A549 (cell line): ENCODE results near the gene TXN2. TPM values are rescaled to one million over a fixed set of nuclear protein-coding genes. Genes with fewer than 3 reads are reported as not detected.
"Not testable (repeated sequence)": the region's sequence is repeated elsewhere in the genome, so short reads cannot be mapped to it uniquely, and the experiment has no call there.

Experiments
- ATAC-seq, 2 experiments: fragments of 200-7000 bp in 1 of 2; fragments of >200 bp in 1 of 2; cut with Nextera tagmentation in 1 of 2; cut with Tn5 transposase in 1 of 2; 3 replicates each; pipeline versions ENCODE4 v1.8.0 to v1.9.1; 2018 to 2020; ENCODE audit warnings: mild to moderate bottlenecking in 1 of 2, moderate library complexity in 1 of 2
- CTCF ChIA-PET: fragments of 300-600 bp; sonication (Branson Sonifier 250); formaldehyde crosslinking; extraction: SDS; loops from one replicate; lab custom pipeline; 2021; ENCODE audit warnings: antibody characterized with exemption, inconsistent platforms; lab: Yijun Ruan, JAX
- POLR2A ChIA-PET: fragments of 350-600 bp; formaldehyde crosslinking; extraction: SDS; loops from one replicate; lab custom pipeline; 2021; ENCODE audit warnings: antibody characterized with exemption, inconsistent platforms; lab: Yijun Ruan, JAX
- DNase-seq, 2 experiments: peaks; one replicate each; pipeline versions ENCODE4 v3.0.0 to v3.0.0-alpha.2; 2011 to 2016; ENCODE audit warnings: low read depth in 1 of 2, low spot score in 1 of 2
- FAIRE-seq: peaks from 2 replicates; lab custom pipeline; 2011; peaks lifted over from hg19 to GRCh38; lab: Jason Lieb, UNC
- H3K27ac ChIP-seq, 2 experiments: fragments of >200 bp; sonication (Bioruptor Twin); formaldehyde crosslinking; 3 replicates each; pipeline ENCODE4 v1.5.1; 2016 to 2017
- H3K4me1 ChIP-seq: fragments of >200 bp; sonication (Bioruptor Twin); formaldehyde crosslinking; 3 replicates; pipeline ENCODE4 v1.6.1; 2016
- H3K4me2 ChIP-seq: fragments of >200 bp; sonication (Bioruptor Twin); formaldehyde crosslinking; 3 replicates; pipeline ENCODE4 v1.6.1; 2016
- H3K4me3 ChIP-seq: fragments of >200 bp; sonication (Bioruptor Twin); formaldehyde crosslinking; 3 replicates; pipeline ENCODE4 v1.5.1; 2016
- H3K9me3 ChIP-seq: fragments of >200 bp; sonication (Bioruptor Twin); formaldehyde crosslinking; 3 replicates; pipeline ENCODE4 v1.6.1; 2016
- CEBPB ChIP-seq, 2 experiments: fragments of >200 bp in 1 of 2; sonication (Bioruptor Twin) in 1 of 2; formaldehyde crosslinking in 1 of 2; IDR thresholded peaks; 2 replicates each; pipeline ENCODE4 v1.6.1; 2012 to 2016
- CHD4 ChIP-seq: fragments of 200-600 bp; sonication (generic); IDR thresholded peaks from 2 replicates; pipeline ENCODE4 v1.6.1; 2016; ENCODE audit warnings: antibody characterized with exemption, mild to moderate bottlenecking, borderline replicate concordance
- EHMT2 ChIP-seq: fragments of 200-600 bp; sonication (generic); IDR thresholded peaks from 2 replicates; pipeline ENCODE4 v1.6.1; 2016; ENCODE audit warnings: antibody characterized with exemption, low read depth, mild to moderate bottlenecking, moderate library complexity
- ESRRA ChIP-seq: fragments of 150-350 bp; IDR thresholded peaks from 2 replicates; pipeline ENCODE4 v1.6.1; 2014; ENCODE audit warnings: mild to moderate bottlenecking, low read length, borderline replicate concordance
- FOXS1 ChIP-seq: fragments of 250-450 bp; sonication (Bioruptor Pico); IDR thresholded peaks from 2 replicates; pipeline ENCODE4 v1.5.0; 2020; ENCODE audit warnings: mild to moderate bottlenecking, moderate library complexity
- HEYL ChIP-seq: fragments of 250-450 bp; sonication (Bioruptor Pico); IDR thresholded peaks from 2 replicates; pipeline ENCODE4 v1.8.0; 2021; ENCODE audit warnings: mild to moderate bottlenecking, moderate library complexity
- HOXB5 ChIP-seq: fragments of 250-450 bp; sonication (Bioruptor Pico); IDR thresholded peaks from 2 replicates; pipeline ENCODE4 v1.5.0; 2020; ENCODE audit warnings: mild to moderate bottlenecking, moderate library complexity
- JUN ChIP-seq, 2 experiments: fragments of >200 bp; sonication (Bioruptor Twin); formaldehyde crosslinking; IDR thresholded peaks; 2 replicates in 1 of 2; 3 replicates in 1 of 2; pipeline ENCODE4 v1.6.1; 2016 to 2017
- KDM5A ChIP-seq: fragments of 200-600 bp; sonication (generic); IDR thresholded peaks from 2 replicates; pipeline ENCODE4 v1.6.1; 2016; ENCODE audit warnings: antibody characterized with exemption, mild to moderate bottlenecking
- MAFK ChIP-seq: fragments of 450-650 bp; IDR thresholded peaks from 2 replicates; pipeline ENCODE4 v1.6.1; 2014; ENCODE audit not compliant: partially characterized antibody
- MAX ChIP-seq: IDR thresholded peaks from 2 replicates; pipeline ENCODE4 v1.6.1; 2012
- MYC ChIP-seq: IDR thresholded peaks from 2 replicates; pipeline ENCODE4 v1.6.1; 2012; ENCODE audit warnings: mild to moderate bottlenecking, inconsistent platforms, low read length, improper control_type of control experiment, borderline replicate concordance
- PHF8 ChIP-seq: fragments of 200-600 bp; sonication (generic); IDR thresholded peaks from 2 replicates; pipeline ENCODE4 v1.6.1; 2016; ENCODE audit warnings: low read depth, mild to moderate bottlenecking, antibody characterized with exemption, moderate library complexity, borderline replicate concordance
- POLR2AphosphoS2 ChIP-seq: conservative IDR thresholded peaks from 2 replicates; pipeline ENCODE4 v1.6.1; 2012; ENCODE audit warnings: low read length, improper control_type of control experiment, inconsistent platforms
- RARB ChIP-seq: fragments of 250-450 bp; sonication (Bioruptor Pico); IDR thresholded peaks from 2 replicates; pipeline ENCODE4 v1.8.0; 2021; ENCODE audit warnings: mild to moderate bottlenecking, moderate library complexity
- RCOR1 ChIP-seq: fragments of 150-350 bp; IDR thresholded peaks from 2 replicates; pipeline ENCODE4 v1.6.1; 2014; ENCODE audit warnings: antibody characterized with exemption, low read length, low read depth
- REST ChIP-seq: fragments of 200-600 bp; sonication (generic); IDR thresholded peaks from 2 replicates; pipeline ENCODE4 v1.6.1; 2016; ENCODE audit warnings: antibody characterized with exemption, mild to moderate bottlenecking, moderate library complexity
- ZC3H11A ChIP-seq: fragments of 450-650 bp; IDR thresholded peaks from 2 replicates; pipeline ENCODE4 v1.6.1; 2014; ENCODE audit warnings: antibody characterized with exemption, mild to moderate bottlenecking
- WGBS: methylation state at CpG from one replicate; pipeline ENCODE4 v1.1.6; 2017; ENCODE audit errors: missing lambda C conversion rate; 5-methylcytosine and 5-hydroxymethylcytosine counted together
- polyA plus RNA-seq, 4 experiments: library from polyadenylated mRNA; depleted of rRNA in 3 of 4; stranded (reverse); fragments of >200 nt; fragmentation: RNase III in 1 of 4; extraction: RNeasy Plus Mini Kit Qiagen cat#74134 plus additional on column Dnase treatment in 1 of 4; gene quantifications; 2 replicates in 3 of 4; 3 replicates in 1 of 4; pipeline ENCODE4 v1.2.3, GENCODE V29; 2011 to 2017
- TF ChIP-seq, protein P1 (sequence below): fragments of >200 bp; sonication (Bioruptor Twin); formaldehyde crosslinking; IDR thresholded peaks from 3 replicates; pipeline ENCODE4 v1.5.1; 2016
- TF ChIP-seq, protein P2 (sequence below): fragments of >200 bp; sonication (Bioruptor Twin); formaldehyde crosslinking; IDR thresholded peaks from 2 replicates; pipeline ENCODE4 v1.6.1; 2016
- TF ChIP-seq, protein P3 (sequence below): fragments of 450-650 bp; IDR thresholded peaks from 2 replicates; pipeline ENCODE4 v1.6.1; 2014; ENCODE audit warnings: antibody characterized with exemption
- TF ChIP-seq, protein P4 (sequence below): IDR thresholded peaks from 2 replicates; pipeline ENCODE4 v1.6.1; 2012

The TXN2 gene
- polyA plus RNA-seq, 2 of the 4 experiments (the other 2 are of a cell fraction): 82.2 to 89.6 TPM

DNA sequence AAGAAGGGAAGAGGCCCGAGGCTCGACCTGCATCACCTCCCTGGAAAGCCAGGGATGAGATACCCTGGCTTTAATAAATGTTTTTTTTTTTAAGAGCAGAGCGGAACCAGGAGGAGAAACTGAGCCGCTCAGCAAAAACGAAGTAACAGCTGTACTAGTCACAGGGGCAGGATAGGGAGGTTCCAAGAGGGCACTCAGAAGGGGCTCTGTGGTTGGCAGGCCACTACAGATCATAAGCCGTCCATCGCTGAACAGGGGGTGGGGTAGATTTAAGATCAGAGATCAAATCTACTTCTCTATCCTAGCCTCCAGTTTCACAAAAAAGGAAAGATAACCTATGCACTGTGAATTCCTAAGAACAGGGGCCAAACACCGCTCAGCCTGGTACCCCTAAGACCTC is 46.9 kb upstream of the TXN2 start:
- ChIA-PET POLR2A (interaction anchor here (0.7 to 2.2 kb wide), 2 partner anchors 13 to 446 kb away, joined by 3 to 11 read pairs; no protein-coding TSS in a partner anchor), CTCF (interaction anchor here (1.0 kb wide), 1 partner anchor 17 kb away, joined by 6 read pairs; no protein-coding TSS in a partner anchor)
- 2% methylated on average over 8 of the region's 8 CpGs for WGBS
- peak overlapping the region; percentile 94 to 100 for H3K27ac ChIP-seq
- FAIRE-seq: no peak
- H3K9me3 ChIP-seq: no peaks in the 10 kb centered on the region
- DNase-seq: no peak
- H3K4me3 ChIP-seq: peak overlapping the region; percentile 98
- peak overlapping the region; percentile 94 for H3K4me2 ChIP-seq
- TF ChIP-seq JUN (IDR thresholded peaks at IDR 0.05): no peak
- ATAC-seq: peak; percentile 35 to 53; a peak in 4 of 6 replicates
- H3K4me1 ChIP-seq: peaks cover 17% of the 10 kb centered on the region

GRCh38 chr22:36522662-36523061 is 41.2 kb upstream of the TXN2 start:
- Histone ChIP-seq H3K9me3 (no peaks in the 10 kb centered on the region), H3K4me1 (peaks cover 8% of the 10 kb centered on the region), H3K27ac (no peak overlapping the region), H3K4me3 (no peak overlapping the region), H3K4me2 (no peak overlapping the region)
- WGBS: 93% methylated on average over 6 of the region's 6 CpGs
- ATAC-seq (no peak), FAIRE-seq (no peak), DNase-seq (no peak)
- POLR2A ChIA-PET: no interaction called here
- TF ChIP-seq CHD4 (no peak), RCOR1 (no peak), ZC3H11A (no peak), PHF8 (no peak), FOXS1 (CRISPR knock-in tag) (no peak)
- CTCF ChIA-PET: interaction anchor here (6.0 kb wide), 1 partner anchor 13 kb away, joined by 42 read pairs; no protein-coding TSS in a partner anchor

GRCh38 chr22:36520423-36520822 is 39.0 kb upstream of the TXN2 start:
- no peak for FAIRE-seq
- ChIA-PET POLR2A (interaction anchor here (1.4 kb wide), 1 partner anchor 9 kb away, joined by 4 read pairs; no protein-coding TSS in a partner anchor), CTCF (interaction anchor here (6.0 kb wide), 1 partner anchor 10 kb away, joined by 42 read pairs; no protein-coding TSS in a partner anchor)
- Histone ChIP-seq H3K4me3 (no peak overlapping the region), H3K9me3 (no peaks in the 10 kb centered on the region), H3K27ac (no peak overlapping the region), H3K4me1 (no peaks in the 10 kb centered on the region), H3K4me2 (no peak overlapping the region)
- DNase-seq: no peak
- WGBS: 96% methylated on average over 3 of the region's 3 CpGs
- no peak for TF ChIP-seq POLR2AphosphoS2
- TF ChIP-seq ESRRA: no peak
- TF ChIP-seq MAFK: no peak
- TF ChIP-seq REST: no peak
- TF ChIP-seq MYC: no peak
- TF ChIP-seq MAX: no peak
- no peak for TF ChIP-seq HEYL (CRISPR knock-in tag)
- TF ChIP-seq, protein P1, sequence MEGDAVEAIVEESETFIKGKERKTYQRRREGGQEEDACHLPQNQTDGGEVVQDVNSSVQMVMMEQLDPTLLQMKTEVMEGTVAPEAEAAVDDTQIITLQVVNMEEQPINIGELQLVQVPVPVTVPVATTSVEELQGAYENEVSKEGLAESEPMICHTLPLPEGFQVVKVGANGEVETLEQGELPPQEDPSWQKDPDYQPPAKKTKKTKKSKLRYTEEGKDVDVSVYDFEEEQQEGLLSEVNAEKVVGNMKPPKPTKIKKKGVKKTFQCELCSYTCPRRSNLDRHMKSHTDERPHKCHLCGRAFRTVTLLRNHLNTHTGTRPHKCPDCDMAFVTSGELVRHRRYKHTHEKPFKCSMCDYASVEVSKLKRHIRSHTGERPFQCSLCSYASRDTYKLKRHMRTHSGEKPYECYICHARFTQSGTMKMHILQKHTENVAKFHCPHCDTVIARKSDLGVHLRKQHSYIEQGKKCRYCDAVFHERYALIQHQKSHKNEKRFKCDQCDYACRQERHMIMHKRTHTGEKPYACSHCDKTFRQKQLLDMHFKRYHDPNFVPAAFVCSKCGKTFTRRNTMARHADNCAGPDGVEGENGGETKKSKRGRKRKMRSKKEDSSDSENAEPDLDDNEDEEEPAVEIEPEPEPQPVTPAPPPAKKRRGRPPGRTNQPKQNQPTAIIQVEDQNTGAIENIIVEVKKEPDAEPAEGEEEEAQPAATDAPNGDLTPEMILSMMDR: no peak
- TF ChIP-seq KDM5A: no peak
- no peak for TF ChIP-seq HOXB5
- TF ChIP-seq PHF8: no peak
- TF ChIP-seq, protein P2, sequence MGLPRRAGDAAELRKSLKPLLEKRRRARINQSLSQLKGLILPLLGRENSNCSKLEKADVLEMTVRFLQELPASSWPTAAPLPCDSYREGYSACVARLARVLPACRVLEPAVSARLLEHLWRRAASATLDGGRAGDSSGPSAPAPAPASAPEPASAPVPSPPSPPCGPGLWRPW: no peak
- TF ChIP-seq, protein P3, sequence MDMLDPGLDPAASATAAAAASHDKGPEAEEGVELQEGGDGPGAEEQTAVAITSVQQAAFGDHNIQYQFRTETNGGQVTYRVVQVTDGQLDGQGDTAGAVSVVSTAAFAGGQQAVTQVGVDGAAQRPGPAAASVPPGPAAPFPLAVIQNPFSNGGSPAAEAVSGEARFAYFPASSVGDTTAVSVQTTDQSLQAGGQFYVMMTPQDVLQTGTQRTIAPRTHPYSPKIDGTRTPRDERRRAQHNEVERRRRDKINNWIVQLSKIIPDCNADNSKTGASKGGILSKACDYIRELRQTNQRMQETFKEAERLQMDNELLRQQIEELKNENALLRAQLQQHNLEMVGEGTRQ: no peak
- no peak for TF ChIP-seq EHMT2
- no peak for TF ChIP-seq CEBPB (IDR thresholded peaks at IDR 0.05)
- TF ChIP-seq RARB: no peak
- TF ChIP-seq, protein P4, sequence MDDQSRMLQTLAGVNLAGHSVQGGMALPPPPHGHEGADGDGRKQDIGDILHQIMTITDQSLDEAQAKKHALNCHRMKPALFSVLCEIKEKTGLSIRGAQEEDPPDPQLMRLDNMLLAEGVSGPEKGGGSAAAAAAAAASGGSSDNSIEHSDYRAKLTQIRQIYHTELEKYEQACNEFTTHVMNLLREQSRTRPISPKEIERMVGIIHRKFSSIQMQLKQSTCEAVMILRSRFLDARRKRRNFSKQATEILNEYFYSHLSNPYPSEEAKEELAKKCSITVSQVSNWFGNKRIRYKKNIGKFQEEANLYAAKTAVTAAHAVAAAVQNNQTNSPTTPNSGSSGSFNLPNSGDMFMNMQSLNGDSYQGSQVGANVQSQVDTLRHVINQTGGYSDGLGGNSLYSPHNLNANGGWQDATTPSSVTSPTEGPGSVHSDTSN: no peak
- no peak for ATAC-seq

- CTCF ChIA-PET: interaction anchor here (0.6 to 6.0 kb wide), 2 partner anchors 10 to 327 kb away, joined by 3 to 42 read pairs; no protein-coding TSS in a partner anchor
- not testable (repeated sequence) for FAIRE-seq, ATAC-seq, H3K4me3 ChIP-seq, H3K9me3 ChIP-seq, DNase-seq, H3K27ac ChIP-seq, H3K4me1 ChIP-seq, H3K4me2 ChIP-seq
- POLR2A ChIA-PET: interaction anchor here (0.6 kb wide), 1 partner anchor 696 kb away, joined by 3 read pairs; no protein-coding TSS in a partner anchor
- WGBS: 92% methylated on average over 1 of the region's 2 CpGs
Observed at GRCh38 chr22:36519906-36520305, 38.5 kb upstream of the TXN2 start.
